KBM-7 (cell line): ENCODE data around the gene TMEM259.

Experiments used
- DNase-seq: peaks from one replicate; pipeline ENCODE4 v3.0.0-alpha.2; 2015
- in situ Hi-C: fragments of 300-500 bp; cut with MboI; formaldehyde crosslinking; loops from 2 replicates; pipeline ENCODE4 v1.14.3; 2020; ENCODE audit warnings: low sequenced_read_pairs, low pct_unique_long_range_greater_than_20kb, mixed read lengths

Gene TMEM259

GRCh38 chr19:1009041-1009980 is 11.6 kb downstream of the TMEM259 start:
- no peak for DNase-seq
- in situ Hi-C loops, result no loop called here

GRCh38 chr19:1008268-1009040 is 12.5 kb downstream of the TMEM259 start:
- no peak for DNase-seq
- in situ Hi-C loops, result no loop called here

GRCh38 chr19:1007399-1008251 is 13.3 kb downstream of the TMEM259 start:
- in situ Hi-C loops, result no loop called here

GRCh38 chr19:1006711-1007398 is 14.1 kb downstream of the TMEM259 start:
- in situ Hi-C loops, result no loop called here

More at GRCh38 chr19:1007399-1008251, 13.3 kb downstream of the TMEM259 start:
- no peak for DNase-seq

GRCh38 chr19:1004803-1005664 is 15.9 kb downstream of the TMEM259 start:
- no peak for DNase-seq
- in situ Hi-C loops, result no loop called here

More at GRCh38 chr19:1006711-1007398, 14.1 kb downstream of the TMEM259 start:
- no peak for DNase-seq

GRCh38 chr19:1004204-1004802 is 16.6 kb downstream of the TMEM259 start:
- in situ Hi-C loops, result no loop called here
- DNase-seq, result no peak

- in situ Hi-C loops, result no loop called here
- no peak for DNase-seq
Measured at GRCh38 chr19:1003283-1003682, 17.6 kb downstream of the TMEM259 start.

DNA sequence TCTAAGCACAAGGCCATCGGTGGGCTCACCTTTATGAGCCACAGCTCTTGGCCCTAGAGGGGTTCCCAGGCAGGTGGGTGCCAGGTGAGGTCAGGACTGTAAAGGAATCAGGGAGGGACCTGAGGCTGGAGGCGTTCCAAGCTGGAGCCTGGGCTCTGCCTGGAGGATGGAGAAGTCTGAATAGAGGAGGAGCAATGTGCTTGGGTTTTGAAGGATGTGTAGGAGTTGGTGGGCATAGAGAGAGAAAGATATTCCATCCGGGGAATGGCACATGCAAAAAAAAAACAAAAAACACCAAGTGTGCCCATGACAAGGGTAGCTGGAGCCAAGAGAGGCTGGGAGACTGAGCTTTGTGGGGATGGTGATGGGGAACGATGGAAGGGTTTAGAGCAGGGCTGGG is 18.3 kb downstream of the TMEM259 start:
- in situ Hi-C loops, result no loop called here
- no peak for DNase-seq

- DNase-seq, result peak; percentile 62
- in situ Hi-C loops, result no loop called here
Measured at GRCh38 chr19:1001538-1002166, 19.3 kb downstream of the TMEM259 start.

- no peak for DNase-seq
- in situ Hi-C loops, result no loop called here
Measured at GRCh38 chr19:1000591-1001537, 20.1 kb downstream of the TMEM259 start.

DNA sequence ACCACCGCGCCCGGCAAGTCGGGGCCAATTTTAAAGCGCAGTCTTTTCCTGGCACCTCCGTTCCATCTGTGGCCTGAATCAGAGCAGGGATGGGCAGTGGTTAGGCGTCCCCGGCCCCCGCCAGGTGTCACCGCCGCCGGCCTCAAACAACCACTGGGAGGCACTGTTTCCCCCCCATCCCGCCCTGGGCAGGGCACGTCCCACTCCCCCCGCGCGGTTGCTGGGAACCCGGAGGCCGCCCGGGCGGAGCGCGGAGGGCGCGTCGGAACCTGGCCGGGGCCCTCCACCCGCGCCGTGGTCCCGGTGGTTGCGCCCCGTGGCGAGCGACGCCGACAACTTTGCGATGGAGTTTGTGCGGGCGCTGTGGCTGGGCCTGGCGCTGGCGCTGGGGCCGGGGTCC is 20.8 kb downstream of the TMEM259 start, which contains the start of gene GRIN3B:
Gene GRIN3B, plus strand, starts transcription at position 325 of the 400 bp plus-strand sequence. Its CDS starts 19 bp downstream, at position 344.
- in situ Hi-C loops, result no loop called here
- peak; percentile 78 for DNase-seq

DNA sequence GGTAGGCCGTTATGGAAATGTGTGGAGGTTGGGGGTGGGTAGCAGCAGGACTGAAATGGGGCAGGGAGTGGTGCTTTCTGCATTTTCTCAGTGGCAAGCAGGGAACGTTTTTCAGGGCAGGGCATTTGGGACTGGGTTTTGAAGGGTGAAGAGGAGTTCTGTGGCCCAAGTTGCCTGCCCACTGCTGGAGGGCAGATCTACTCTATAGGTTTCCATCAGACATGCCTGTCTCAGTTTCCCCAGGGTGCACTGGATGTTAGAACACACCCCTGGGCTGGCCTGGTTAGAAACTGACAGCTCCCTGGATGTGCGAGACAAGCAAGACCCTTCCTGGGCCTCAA is 21.6 kb downstream of the TMEM259 start:
- in situ Hi-C loops, result no loop called here
- no peak for DNase-seq

GRCh38 chr19:998064-998463 is 22.9 kb downstream of the TMEM259 start:
- DNase-seq, result no peak

DNA sequence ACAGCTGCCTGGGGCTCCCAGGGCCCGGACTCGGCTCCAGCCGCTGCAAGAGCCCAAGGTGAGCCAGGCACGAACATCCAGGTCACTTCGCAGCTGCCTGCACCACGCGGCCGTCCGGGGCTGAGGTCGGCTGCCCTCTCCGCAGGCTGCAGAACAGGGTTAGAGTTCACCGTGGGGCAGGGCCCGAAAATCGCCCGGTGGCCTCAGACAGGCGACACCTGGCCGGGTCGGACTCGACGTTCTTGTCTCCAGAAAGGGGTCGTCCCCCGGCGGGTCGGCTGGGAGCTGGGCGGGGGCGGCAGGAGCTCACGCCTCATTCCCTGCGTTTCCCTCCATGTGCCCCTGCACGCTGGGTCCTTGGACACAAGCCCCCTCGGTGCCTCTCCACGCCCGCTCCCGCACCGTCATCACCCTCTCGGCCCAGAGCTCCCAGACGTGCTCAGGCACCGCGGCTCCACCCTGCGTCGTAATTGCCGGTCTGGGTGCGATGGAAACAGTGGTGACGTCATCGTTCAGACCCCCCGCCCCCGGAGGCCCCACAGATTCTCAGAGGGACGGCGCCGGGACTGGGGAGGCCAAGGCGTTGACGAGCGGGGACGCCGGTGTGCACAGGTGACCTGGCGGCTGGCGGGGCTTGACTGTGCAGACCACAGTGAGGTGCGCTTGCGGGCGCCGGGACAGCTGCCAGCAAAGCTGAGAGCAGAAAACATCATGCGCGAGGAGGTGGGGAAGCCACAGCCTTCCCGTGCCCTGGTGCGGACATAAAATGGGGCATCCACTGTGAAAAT is 24.7 kb downstream of the TMEM259 start:
- in situ Hi-C loops, result no loop called here
- DNase-seq, result peak; percentile 51

More at GRCh38 chr19:998064-998463, 22.9 kb downstream of the TMEM259 start:
- in situ Hi-C loops, result no loop called here
